HG03095 (cell line): ENCODE results near the gene GSTM5.
"Not testable (repeated sequence)": the region's sequence is repeated elsewhere in the genome, so short reads cannot be mapped to it uniquely, and the experiment has no call there.

Source experiments
- ATAC-seq: cut with Tn5 transposase; IDR thresholded peaks from one replicate; pipeline ENCODE4 v1.9.1; 2021; ENCODE audit warnings: moderate library complexity; ENCODE audit not compliant: unreplicated experiment

GSTM5 gene

DNA sequence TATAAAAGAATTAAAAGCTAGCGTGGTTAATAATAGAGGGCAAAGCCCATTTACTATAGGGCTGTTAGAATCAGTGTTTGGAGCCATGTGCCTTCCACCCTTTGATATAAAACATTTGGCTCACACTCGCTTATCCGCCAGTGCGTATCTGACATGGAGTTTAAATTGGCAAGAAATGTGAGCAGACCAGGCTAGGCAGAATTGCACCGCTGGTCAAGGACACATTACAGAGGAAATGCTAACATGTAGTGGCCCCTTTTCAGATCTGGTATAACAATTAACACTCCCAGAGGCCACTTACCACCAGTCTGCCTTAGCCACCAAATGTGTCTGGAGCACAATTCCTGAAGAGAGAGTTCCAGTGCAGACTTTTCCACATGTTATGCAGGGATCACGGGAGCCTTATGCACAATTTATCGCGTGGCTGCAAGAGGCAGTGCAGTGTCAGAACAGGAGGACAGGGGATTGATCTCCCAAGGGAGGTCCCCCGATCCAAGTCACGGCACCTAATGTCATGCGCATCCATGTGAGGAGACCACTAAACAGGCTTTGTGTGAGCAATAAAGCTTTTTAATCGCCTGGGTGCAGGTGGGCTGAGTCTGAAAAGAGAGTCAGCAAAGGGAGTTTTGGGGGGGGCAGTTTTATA is 14.8 kb downstream of the GSTM5 start:
- ATAC-seq, result no peak

DNA sequence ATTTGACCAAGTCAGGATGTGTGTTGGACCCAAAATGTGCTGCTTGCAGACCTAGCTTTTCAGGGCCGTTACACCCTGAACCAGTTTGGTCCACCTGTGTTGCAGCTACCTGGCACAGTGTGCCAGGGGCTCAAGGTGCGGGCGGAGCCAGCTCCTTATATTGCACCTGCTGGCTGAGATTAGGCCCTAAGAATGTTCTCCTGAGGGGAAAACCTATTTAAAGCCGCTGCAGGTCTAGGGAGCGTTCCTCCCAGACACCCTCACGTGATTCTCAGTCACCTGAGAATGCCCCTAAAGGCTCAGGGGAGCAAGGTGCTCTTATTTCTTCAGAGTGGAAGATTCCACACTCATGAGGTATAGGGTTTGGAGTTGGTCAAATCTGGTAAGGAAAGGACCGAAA is 16.8 kb downstream of the GSTM5 start:
- ATAC-seq, result no peak

DNA sequence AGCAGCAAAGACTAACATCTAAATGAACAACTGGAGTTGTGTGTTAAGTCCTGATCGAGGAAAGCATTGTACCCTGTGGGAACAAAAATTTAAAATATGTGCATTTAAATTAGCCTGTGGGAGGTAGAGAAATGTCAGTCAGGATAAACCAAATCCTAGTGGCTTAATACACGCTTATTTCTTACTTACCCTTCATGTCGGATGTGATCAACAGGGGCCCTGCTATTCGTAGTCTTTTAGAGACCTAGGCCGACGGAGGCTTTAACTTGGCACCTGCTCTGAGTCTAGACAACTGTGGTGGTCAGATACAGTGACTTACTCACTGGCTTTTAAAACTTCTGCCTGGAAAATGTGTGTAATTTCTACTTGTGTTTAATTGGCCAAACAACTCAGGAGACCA is 18.6 kb downstream of the GSTM5 start:
- no peak for ATAC-seq

DNA sequence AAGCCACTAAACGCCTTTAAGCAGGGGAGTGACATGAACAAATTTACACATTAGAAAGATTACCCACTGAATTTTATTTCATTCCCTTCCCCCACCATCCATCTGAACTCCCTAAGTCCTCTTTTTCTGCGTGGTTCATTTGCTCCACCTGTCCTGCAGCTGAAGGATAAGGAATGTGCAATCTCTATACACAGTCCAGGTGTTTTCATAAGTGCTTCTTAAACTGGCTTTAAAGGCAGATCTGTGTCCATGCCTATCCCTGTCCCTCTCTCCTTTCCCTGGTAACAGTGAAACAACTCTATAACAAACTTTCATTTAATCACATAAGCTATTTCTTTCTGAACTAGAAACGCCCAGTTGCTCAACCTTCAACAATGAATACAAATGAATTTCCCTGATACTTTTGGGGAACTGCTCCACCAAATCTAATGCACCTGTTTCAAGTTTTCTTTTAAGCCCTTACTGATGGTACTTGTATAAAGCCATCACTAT is 20.4 kb downstream of the GSTM5 start:
- ATAC-seq, result no peak

DNA sequence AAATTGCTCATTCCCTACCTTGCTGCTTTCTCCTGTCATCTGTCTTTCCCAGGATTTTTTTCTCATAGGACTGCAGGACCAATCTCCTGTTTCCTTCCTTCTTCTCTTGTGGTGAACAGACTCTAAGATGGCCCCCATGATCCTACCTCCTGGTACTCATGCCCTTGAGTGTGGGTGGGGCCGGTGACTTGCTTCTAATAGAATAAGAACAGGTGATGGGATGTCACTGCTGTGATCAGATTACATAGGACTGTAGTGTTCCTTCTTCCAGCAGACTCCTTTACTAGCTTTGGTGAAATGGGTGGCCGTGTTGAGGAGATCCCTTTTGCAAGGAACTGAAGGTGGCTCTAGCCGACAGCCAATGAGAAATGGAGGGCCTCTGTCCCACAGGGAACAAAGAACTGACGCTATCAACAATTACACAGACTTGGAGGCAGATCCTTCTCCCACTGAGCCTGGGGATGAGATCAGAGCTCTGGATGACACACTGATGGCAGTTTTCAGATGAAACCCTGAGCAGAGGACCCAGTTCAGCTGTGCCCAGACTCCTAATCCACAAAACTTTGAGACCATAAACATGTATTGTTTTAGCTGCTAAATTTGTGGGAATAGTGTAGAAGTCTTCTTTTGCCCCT is 21.3 kb downstream of the GSTM5 start:
- ATAC-seq, result no peak

DNA sequence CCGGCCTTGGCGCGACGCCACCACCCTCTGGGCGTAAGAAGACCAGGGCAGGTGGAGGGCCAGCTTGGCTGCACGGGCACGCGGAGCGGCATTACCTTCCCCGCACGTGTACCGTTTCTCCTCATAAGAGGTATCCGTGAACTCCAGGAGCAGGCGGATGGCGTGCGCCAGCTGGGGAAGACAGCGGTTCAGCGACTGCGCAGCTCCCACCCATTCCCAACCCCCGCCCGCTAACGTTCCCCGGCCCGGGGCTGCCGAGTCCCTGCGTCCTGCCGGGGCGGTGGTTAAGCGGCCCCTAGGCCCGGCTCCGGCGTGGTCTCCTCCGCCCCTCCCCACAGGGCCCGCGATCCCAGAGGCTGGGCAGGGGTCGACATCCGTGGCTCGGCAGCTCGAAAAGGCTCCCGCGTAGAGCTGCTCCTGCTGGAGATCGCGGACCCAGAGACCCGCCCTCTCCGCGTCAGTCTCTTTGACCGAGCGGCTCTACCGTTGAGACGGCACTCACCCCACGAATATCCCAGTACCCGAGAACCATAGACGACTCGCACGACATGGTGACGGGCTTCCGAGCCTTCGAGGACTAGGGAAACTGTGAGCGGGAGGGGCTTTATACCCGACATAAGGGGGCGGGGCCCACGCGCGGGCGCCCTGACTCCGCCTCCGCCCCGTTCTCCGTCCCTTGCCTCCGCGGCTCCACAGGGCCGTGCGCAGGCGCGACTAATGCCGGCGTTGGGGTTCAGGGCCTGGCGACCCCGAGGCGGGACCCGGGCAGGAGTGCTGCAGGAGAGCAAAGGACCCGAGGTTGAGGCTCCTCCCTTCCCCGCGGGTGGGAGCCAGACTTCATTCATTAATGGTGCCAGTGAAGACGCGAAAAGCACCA is 27.9 kb downstream of the GSTM5 start:
- peak; percentile 90 for ATAC-seq

DNA sequence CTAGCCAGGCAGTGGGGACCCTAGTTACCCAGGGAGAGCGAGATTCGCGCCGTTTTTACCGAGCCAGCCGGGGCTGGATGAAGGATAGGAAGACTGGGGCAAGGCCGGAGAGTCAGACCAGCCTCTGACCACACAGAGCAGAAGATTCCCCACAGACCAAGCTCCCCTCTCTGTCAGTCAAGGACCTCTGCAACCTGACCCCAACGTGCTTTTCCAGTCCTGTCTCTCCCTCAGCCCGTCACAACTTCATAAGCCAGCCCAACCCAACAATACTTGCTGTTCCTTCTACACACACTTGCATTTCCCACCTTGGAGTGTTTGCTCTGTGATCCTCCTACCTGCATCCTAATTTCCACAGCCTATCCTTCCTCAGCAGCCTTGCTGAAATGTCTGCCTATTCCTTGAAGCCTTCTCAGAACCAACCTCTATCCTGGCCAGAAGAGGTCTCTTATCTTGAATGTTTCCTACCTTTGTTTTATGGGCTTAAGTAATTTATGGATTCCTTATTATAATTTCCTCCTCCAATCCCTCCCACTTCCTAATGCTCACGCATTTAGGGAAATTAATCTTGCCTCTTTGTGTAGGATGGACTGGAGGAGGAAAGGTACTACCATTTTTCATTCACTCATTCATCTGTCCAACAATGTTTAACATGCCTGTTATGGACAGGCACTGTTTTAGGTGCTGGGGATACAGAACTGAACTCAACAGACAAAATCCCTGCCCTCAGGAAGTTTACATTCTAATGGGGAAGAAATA is 28.7 kb downstream of the GSTM5 start, which contains the start of gene GSTM3:
GSTM3 (minus strand) TSS at position 424 of the 759 bp plus-strand sequence. CDS start 751 bp downstream, outside the sequence.
- ATAC-seq, result no peak

DNA sequence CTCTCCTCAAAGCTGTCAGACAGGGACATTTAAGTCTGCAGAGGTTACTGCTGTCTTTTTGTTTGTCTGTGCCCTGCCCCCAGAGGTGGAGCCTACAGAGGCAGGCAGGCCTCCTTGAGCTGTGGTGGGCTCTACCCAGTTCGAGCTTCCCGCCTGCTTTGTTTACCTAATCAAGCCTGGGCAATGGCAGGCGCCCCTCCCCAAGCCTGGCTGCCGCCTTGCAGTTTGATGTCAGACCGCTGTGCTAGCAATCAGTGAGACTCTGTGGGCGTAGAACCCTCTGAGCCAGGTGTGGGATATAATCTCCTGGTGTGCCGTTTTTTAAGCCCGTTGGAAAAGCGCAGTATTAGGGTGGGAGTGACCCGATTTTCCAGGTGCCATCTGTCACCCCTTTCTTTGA is 36.3 kb downstream of the GSTM5 start:
- ATAC-seq, result not testable (repeated sequence)

DNA sequence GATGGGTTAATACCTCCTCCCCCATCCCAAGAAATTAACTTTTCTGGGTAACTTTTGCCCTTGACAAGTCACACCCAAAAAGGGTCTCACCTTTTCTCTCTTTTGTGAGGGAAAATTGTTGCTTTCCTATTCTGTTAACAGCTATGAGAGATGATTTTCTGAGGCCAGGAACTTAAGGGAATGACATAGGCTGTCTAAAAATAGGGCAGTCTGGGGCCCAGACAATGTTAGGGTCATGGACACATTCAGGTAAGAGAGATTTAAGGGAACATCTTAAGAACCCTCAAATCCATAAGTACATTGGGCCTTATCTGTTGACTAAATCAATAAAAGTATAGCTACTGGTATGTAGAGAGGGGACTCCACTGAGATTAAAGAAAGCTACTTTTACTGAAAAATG is 37.2 kb downstream of the GSTM5 start:
- ATAC-seq, result no peak

DNA sequence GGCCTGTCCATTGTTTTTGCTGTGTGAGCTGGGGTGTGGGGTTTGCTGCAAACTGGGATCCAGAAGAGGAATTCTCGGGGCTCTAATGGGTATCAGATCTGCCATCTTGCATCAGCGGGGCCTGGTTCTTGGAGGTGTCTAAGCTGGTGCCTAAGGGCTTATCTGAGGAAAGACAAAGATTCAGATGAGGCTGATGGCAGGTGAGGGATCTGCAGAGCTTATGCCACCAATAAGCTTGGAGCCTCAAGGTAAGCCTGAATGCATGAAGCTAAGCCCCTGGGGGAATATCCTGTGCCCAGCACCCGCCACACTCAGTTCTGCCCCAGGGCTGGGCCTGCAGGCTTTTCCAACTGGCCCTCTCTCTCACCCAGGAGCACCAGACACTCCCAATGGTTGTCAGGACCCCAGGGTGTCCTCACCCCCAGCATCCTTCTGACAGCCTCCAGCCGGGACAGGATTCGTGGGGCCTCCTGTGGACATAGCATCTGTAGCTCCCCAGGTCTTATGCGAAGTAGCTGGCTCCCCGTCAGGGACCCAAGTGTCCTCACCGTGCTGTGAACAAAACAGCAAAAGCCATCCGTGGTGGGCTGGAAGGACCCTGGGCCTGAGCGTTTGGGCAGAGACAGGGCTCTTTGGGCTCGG is 38.3 kb downstream of the GSTM5 start:
- ATAC-seq, result no peak

DNA sequence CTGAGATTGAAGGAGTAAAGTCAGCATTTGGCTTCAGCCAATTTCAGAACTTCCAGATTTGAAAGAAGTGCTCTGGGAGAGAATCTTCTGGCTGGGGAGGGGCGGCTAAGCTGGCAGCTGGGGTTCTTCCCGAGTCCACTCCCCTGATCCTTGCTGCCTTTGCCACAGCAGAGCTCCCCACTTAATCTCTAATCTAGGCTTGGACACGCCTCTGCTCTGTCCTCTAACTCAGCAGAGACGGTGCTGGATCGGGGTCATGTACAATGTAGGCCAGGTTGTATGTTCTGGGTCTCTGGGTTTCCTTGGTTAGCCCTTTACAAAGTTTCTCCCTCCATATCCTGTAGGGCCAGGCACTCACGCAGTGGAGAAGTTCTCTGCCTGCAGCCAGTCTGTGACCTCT is 38.9 kb downstream of the GSTM5 start:
- ATAC-seq, result no peak

DNA sequence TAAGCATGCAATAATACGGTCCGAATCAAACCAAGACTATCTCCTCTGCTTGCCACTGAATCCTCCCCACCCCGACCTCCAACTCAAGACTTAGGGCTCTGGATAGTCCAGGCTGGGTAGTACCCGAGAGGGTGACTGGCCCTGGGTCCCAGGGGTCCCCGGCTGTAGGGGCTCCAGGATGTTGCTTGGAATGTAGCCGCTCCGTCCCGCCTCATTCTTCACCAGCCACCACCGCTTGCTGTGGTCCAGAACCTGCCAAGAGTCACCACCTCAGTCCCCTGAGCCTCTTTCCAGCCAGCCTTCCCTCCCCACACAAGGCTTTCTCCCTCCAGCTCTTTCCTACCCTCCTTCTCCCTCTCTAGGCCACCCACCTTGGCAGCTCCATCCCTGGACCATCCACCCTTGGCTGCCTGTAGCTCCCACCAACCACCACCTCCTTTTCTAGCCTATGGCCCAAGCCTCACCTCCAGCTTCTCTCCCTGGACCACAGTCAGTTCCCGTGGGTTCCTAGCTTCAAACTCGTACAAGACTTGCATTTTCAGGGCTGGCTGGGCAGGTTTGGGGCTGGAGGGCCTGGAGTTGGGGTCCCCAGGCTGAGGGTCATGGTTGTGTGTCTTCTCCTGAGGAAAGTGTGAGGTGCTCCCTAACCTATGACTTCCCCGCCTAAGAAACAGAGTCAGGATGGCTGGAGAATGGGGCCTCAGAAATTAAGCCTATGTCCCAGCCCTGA is 39.6 kb downstream of the GSTM5 start:
- no peak for ATAC-seq

DNA sequence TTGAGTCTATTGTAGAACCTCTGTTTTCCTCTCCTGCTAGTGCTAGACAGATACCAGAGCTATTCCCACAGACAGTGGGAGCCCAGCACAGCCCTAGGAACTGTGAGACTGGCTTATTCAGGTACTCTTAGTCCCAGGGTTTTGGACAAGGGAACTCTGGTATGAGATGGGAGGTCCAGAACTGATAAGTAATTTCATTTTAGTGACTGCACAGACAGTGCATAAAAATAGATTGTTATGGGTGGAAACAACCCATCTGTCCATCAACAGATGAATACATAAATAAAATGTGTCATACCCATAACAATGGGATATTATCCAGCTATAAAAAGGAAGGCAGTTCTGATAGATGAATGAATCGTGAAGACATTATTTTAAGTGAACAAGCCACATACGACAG is 42.7 kb downstream of the GSTM5 start:
- no peak for ATAC-seq

DNA sequence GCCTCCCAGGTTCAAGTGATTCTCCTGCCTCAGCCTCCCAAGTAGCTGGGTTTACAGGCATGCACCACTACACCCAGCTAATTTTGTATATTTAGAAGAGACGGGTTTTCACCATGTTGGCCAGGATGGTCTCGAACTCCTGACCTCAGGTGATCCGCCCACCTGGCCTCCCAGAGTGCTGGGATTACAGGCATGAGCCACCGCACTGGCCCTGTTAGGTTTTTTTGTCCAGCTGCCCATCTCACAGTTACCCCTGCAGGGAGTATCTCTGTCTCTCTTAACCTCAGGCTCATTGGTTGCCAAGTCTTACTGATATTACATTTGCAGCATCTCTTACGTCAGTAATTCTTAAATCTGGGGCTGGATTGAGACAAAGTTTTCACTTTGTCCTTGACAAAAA is 44.3 kb downstream of the GSTM5 start:
- not testable (repeated sequence) for ATAC-seq

DNA sequence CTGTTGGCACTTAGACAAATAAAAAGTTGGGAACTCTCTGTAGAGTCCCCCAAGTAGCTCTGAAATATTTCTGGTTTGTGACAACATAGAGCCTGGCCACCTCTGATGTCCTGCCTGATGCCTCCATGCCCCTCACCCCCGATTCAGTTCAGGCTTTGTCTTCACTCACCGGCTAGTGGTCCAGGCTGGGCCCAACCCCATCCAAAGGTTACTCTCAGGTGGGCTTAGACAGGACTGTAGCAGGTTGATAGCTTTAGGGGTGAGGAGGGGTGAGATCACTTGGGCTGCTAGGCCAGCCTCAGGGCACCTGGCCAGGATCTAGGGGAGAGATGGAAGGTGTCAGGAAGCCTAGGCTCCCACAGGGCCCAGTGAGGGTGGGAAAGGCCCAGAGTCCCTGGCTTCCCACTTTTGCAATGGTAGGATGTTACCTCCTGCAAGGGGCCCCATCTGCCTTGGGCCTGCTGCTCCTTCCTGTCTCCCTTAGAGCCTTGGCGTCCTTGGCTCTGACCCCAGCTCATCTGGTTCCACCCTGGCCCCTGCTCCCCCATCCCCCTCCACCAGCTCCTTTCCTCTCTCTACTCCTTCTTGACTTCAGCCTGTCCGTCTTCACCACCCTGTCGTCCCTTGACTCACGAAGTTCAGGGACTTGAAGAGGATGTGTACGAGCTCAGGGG is 44.9 kb downstream of the GSTM5 start:
- ATAC-seq, result no peak

DNA sequence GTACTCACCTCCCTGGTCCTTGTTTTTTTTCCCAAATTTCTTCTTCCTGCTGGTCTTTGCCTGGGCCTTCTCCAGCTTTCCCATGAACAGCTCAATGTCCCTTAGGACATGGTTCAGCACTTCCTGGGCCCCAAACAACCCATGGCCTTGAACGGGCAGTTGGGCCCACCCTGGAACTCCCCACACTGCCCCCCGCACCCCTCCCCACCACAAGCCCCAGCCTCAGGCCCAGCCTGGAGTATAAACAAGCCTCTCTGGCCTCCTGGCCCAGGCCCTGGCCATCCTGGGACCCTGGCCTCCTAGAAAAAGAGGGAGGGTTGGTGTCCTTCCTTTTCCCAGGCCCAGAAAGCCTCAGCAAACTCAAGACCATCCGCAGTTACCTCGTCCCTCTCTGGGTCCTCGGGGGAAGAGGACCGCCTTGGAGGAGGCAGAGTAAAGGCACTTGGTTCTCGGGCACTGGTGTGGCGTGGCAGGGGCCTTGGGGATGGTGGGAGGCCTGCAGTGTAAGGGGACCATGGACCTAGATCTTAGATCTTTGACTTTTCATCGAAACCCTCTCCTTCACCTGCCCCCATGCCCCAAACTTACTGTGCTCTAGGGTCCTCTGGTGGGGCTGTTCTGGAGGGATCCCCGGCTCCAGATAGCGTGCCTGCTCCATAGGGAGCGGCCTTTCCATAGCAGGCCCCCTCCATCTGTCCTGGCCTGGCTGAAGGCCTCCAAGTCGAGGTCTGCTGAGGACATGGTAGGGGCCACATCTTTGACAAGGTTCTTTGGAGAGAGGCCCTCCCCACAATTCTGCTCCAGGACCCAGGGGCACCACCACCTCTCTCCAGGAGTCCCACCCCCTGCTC is 46.1 kb downstream of the GSTM5 start:
- ATAC-seq, result no peak

DNA sequence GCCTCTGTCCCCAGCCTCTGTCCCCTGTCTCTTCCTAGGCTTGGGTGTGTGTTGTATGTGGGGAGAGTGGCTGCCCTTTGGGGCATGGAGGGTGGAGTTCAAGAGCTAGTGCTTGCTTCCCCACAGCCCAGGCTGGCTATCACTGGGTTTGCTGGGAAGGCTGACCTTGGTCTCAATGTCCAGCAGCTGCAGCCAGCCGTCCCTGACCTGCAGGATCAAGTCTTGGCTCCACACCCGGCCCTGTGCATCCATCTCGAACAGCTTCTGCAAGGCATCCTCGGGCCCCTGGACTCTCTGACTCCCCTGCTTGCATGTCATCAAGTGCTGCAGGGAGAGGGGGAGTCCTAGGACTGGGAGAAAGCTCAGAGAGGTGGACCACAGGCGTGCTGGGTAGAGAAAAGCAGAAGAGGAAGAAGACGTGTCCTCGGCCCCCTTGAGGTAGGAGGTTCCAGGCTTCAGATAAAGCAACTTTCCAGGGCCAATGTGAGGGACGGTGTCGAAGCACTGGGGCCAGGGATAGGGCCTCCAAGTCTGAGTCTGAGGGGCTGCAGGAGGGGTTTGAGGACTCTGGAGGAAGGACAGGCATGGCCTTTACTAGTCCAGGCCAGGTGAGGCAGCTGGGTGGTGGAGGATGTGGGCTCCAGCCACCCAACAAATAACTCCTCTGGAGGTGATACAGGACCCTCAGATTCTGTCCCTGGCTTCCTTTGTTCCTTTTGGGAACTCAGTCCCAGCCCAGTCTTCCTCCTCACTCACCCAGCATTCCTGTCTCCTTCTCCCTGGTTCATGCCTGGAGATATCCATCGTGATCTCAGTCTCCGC is 47.7 kb downstream of the GSTM5 start:
- no peak for ATAC-seq
